ENCODE results near the gene PRKX.
"Not testable (repeated sequence)": the region's sequence is repeated elsewhere in the genome, so short reads cannot be mapped to it uniquely, and the experiment has no call there.

The PRKX gene

GRCh38 chrX:3733043-3733430 is 19.6 kb upstream of the PRKX start:
- H3K4me3 ChIP-seq (ENCODE audit: low read length): no peak overlapping the region
- no peak for TF ChIP-seq CTCF (IDR thresholded peaks at IDR 0.05; ENCODE audit: insufficient read depth, low read depth, low read length, missing control alignments)
- no peak for DNase-seq (ENCODE audit: low read depth)

- DNase-seq (ENCODE audit: low read depth); H3K4me3 ChIP-seq (ENCODE audit: low read length): not testable (repeated sequence)
Measured at GRCh38 chrX:3732326-3733042, 19.0 kb upstream of the PRKX start.

GRCh38 chrX:3728454-3728853 is 15.0 kb upstream of the PRKX start:
- DNase-seq (ENCODE audit: low read depth): no peak
- H3K4me3 ChIP-seq (ENCODE audit: low read length): no peak overlapping the region
- no peak for TF ChIP-seq CTCF (IDR thresholded peaks at IDR 0.05; ENCODE audit: insufficient read depth, low read depth, low read length, missing control alignments)

- H3K4me3 ChIP-seq (ENCODE audit: low read length); DNase-seq (ENCODE audit: low read depth): not testable (repeated sequence)
Measured at GRCh38 chrX:3723460-3723859, 10.0 kb upstream of the PRKX start.

- TF ChIP-seq CTCF (IDR thresholded peaks at IDR 0.05; ENCODE audit: insufficient read depth, low read depth, low read length, missing control alignments): no peak
- peak; percentile 89 for DNase-seq (ENCODE audit: low read depth)
- H3K4me3 ChIP-seq (ENCODE audit: low read length): no peak overlapping the region
Measured at GRCh38 chrX:3717742-3718420, 4.4 kb upstream of the PRKX start.

GRCh38 chrX:3715921-3716320 is 2.5 kb upstream of the PRKX start:
- TF ChIP-seq CTCF (IDR thresholded peaks at IDR 0.05; ENCODE audit: insufficient read depth, low read depth, low read length, missing control alignments): no peak
- DNase-seq (ENCODE audit: low read depth): no peak
- H3K4me3 ChIP-seq (ENCODE audit: low read length): no peak overlapping the region

- not testable (repeated sequence) for DNase-seq (ENCODE audit: low read depth); H3K4me3 ChIP-seq (ENCODE audit: low read length)
Measured at GRCh38 chrX:3714706-3715479, 1.4 kb upstream of the PRKX start.

GRCh38 chrX:3713937-3714434 is 537 bp upstream of the PRKX start:
- no peak for TF ChIP-seq CTCF (IDR thresholded peaks at IDR 0.05; ENCODE audit: insufficient read depth, low read depth, low read length, missing control alignments)
- H3K4me3 ChIP-seq (ENCODE audit: low read length): peak overlapping the region; percentile 33
- peak; percentile 31 for DNase-seq (ENCODE audit: low read depth)
